ENCODE results near the gene TTL. TPM values are rescaled to one million over a fixed set of nuclear protein-coding genes. Genes with fewer than 3 reads are reported as not detected.

TTL gene
- total RNA-seq, 2 experiments from 2014 or later = 29.2 to 29.6 TPM

GRCh38 chr2:112584134-112584890 is 102.4 kb downstream of the TTL start, which contains the start of gene CHCHD5:
Gene CHCHD5, plus strand, starts transcription at chr2:112584609. Its CDS starts 39 bp downstream, at chr2:112584648.
- no peak for TF ChIP-seq CTCF (IDR thresholded peaks at IDR 0.05)
- POLR2A ChIA-PET = interaction anchor here (0.6 to 2.7 kb wide), 7 partner anchors 10 to 104 kb away, joined by 3 to 13 read pairs (median 5); partner anchors contain the start of gene SLC20A1
- Mint-ChIP-seq H3K27me3 (no peaks in the 10 kb centered on the region), H3K9me3 (no peaks in the 10 kb centered on the region), H3K4me3 (peak within 1 kb of the TSS; percentile 93), H3K4me1 (ENCODE audit: low read depth) (peaks cover 31% of the 10 kb centered on the region), H3K36me3 (ENCODE audit: low read depth) (peaks cover 22% of the 10 kb centered on the region), H3K27ac (peak within 1 kb of the TSS; percentile 99)
- ATAC-seq (peak; percentile 88), DNase-seq (peak; percentile 98)
- CTCF ChIA-PET = interaction anchor here (0.8 to 2.6 kb wide), 10 partner anchors 9 to 143 kb away, joined by 3 to 9 read pairs (median 4); no protein-coding TSS in a partner anchor
- intact Hi-C loops (cut with micrococcal nuclease) = loop anchor here (5.0 kb wide), 2 partner anchors 102 to 307 kb away; partner anchors contain the start of genes TTL and ZC3H6

- TF ChIP-seq CTCF (IDR thresholded peaks at IDR 0.05) = no peak
- CTCF ChIA-PET = interaction anchor here (0.8 to 1.9 kb wide), 4 partner anchors 15 to 141 kb away, joined by 3 to 8 read pairs (median 4); no protein-coding TSS in a partner anchor
- peak overlapping the region; percentile 93 for H3K4me3 Mint-ChIP-seq
Observed at GRCh38 chr2:112584891-112585250, 102.9 kb downstream of the TTL start.

GRCh38 chr2:112585400-112585799 is 103.4 kb downstream of the TTL start:
- no peak for ATAC-seq
- peak overlapping the region; percentile 93 for H3K4me3 Mint-ChIP-seq
- H3K27me3 Mint-ChIP-seq = no peaks in the 10 kb centered on the region

More at GRCh38 chr2:112584891-112585250, 102.9 kb downstream of the TTL start:
- DNase-seq (no peak), ATAC-seq (no peak)
- intact Hi-C loops (cut with micrococcal nuclease) = loop anchor here (5.0 kb wide), 2 partner anchors 103 to 308 kb away; partner anchors contain the start of genes TTL and ZC3H6
- Mint-ChIP-seq H3K4me1 (ENCODE audit: low read depth) (peaks cover 30% of the 10 kb centered on the region), H3K27me3 (no peaks in the 10 kb centered on the region), H3K36me3 (ENCODE audit: low read depth) (peaks cover 22% of the 10 kb centered on the region), H3K9me3 (no peaks in the 10 kb centered on the region), H3K27ac (peak overlapping the region; percentile 99)
- POLR2A ChIA-PET = interaction anchor here (0.6 to 2.7 kb wide), 4 partner anchors 16 to 104 kb away, joined by 4 to 13 read pairs (median 4); partner anchors contain the start of gene SLC20A1

GRCh38 chr2:112585873-112586464 is 104.0 kb downstream of the TTL start:
- H3K4me3 Mint-ChIP-seq = peak overlapping the region; percentile 93
- intact Hi-C loops (cut with micrococcal nuclease) = no loop called here
- H3K27ac Mint-ChIP-seq = no peak overlapping the region
- POLR2A ChIA-PET = interaction anchor here (1.2 to 2.7 kb wide), 3 partner anchors 38 to 59 kb away, joined by 4 to 13 read pairs (median 5); partner anchors contain the start of genes POLR1B and SLC20A1
- H3K36me3 Mint-ChIP-seq (ENCODE audit: low read depth) = peaks cover 22% of the 10 kb centered on the region
- DNase-seq = no peak
- H3K27me3 Mint-ChIP-seq = no peaks in the 10 kb centered on the region
- H3K9me3 Mint-ChIP-seq = no peaks in the 10 kb centered on the region
- CTCF ChIA-PET = interaction anchor here (1.9 to 3.2 kb wide), 2 partner anchors 14 to 140 kb away, joined by 6 to 14 read pairs; no protein-coding TSS in a partner anchor
- no peak for ATAC-seq
- no peak for TF ChIP-seq CTCF (IDR thresholded peaks at IDR 0.05)
- peaks cover 30% of the 10 kb centered on the region for H3K4me1 Mint-ChIP-seq (ENCODE audit: low read depth)

More at GRCh38 chr2:112585400-112585799, 103.4 kb downstream of the TTL start:
- peaks cover 22% of the 10 kb centered on the region for H3K36me3 Mint-ChIP-seq (ENCODE audit: low read depth)
- ChIA-PET CTCF (interaction anchor here (0.9 to 3.2 kb wide), 4 partner anchors 15 to 141 kb away, joined by 3 to 14 read pairs (median 7); no protein-coding TSS in a partner anchor), POLR2A (interaction anchor here (0.8 to 2.7 kb wide), 5 partner anchors 15 to 105 kb away, joined by 4 to 13 read pairs (median 5); partner anchors contain the start of genes POLR1B and SLC20A1)
- TF ChIP-seq CTCF (IDR thresholded peaks at IDR 0.05) = no peak
- H3K27ac Mint-ChIP-seq = peak overlapping the region; percentile 99
- H3K9me3 Mint-ChIP-seq = no peaks in the 10 kb centered on the region
- intact Hi-C loops (cut with micrococcal nuclease) = no loop called here
- H3K4me1 Mint-ChIP-seq (ENCODE audit: low read depth) = peaks cover 30% of the 10 kb centered on the region
- no peak for DNase-seq

Data from activated CD8-positive, alpha-beta T cell treated with anti-CD3 and anti-CD28 coated beads for 36 hours (primary cell).